Measurements from ENCODE around the gene NFIC.

The NFIC gene

GRCh38 chr19:3402631-3403443 is 36.5 kb downstream of the NFIC start:
- H3K4me3 ChIP-seq (ENCODE audit: low read length in 2 of 2): peak overlapping the region; percentile 29 to 65
- peak overlapping the region; percentile 99 for H3K27ac ChIP-seq (ENCODE audit: low read length)
- peak overlapping the region; percentile 64 to 99 for H3K9ac ChIP-seq (ENCODE audit: low read length in 2 of 2)

GRCh38 chr19:3403489-3404323 is 37.3 kb downstream of the NFIC start:
- H3K4me1 ChIP-seq (ENCODE audit: control insufficient read depth, insufficient read depth, low read length): peaks cover 75% of the 10 kb centered on the region
- H3K36me3 ChIP-seq (ENCODE audit: control insufficient read depth in 2 of 2, insufficient read depth in 2 of 2, low read length in 2 of 2): peaks cover 0 to 2% of the 10 kb centered on the region in 2 donors
- peak overlapping the region; percentile 99 for H3K27ac ChIP-seq (ENCODE audit: low read length)
- H3K4me3 ChIP-seq (ENCODE audit: low read length in 2 of 2): peak overlapping the region; percentile 29 to 72
- H3K27me3 ChIP-seq (ENCODE audit: control insufficient read depth in 1 of 2, insufficient read depth in 2 of 2, low read length in 2 of 2): no peaks in the 10 kb centered on the region
- H3K9me3 ChIP-seq (ENCODE audit: control insufficient read depth in 2 of 2, low read length in 2 of 2): no peaks in the 10 kb centered on the region
- peak overlapping the region; percentile 96 to 99 for H3K9ac ChIP-seq (ENCODE audit: low read length in 2 of 2)

More at GRCh38 chr19:3402631-3403443, 36.5 kb downstream of the NFIC start:
- H3K27me3 ChIP-seq (ENCODE audit: control insufficient read depth in 1 of 2, insufficient read depth in 2 of 2, low read length in 2 of 2): no peaks in the 10 kb centered on the region
- peaks cover 0 to 2% of the 10 kb centered on the region in 2 donors for H3K36me3 ChIP-seq (ENCODE audit: control insufficient read depth in 2 of 2, insufficient read depth in 2 of 2, low read length in 2 of 2)
- peaks cover 74% of the 10 kb centered on the region for H3K4me1 ChIP-seq (ENCODE audit: control insufficient read depth, insufficient read depth, low read length)
- H3K9me3 ChIP-seq (ENCODE audit: control insufficient read depth in 2 of 2, low read length in 2 of 2): no peaks in the 10 kb centered on the region

DNA sequence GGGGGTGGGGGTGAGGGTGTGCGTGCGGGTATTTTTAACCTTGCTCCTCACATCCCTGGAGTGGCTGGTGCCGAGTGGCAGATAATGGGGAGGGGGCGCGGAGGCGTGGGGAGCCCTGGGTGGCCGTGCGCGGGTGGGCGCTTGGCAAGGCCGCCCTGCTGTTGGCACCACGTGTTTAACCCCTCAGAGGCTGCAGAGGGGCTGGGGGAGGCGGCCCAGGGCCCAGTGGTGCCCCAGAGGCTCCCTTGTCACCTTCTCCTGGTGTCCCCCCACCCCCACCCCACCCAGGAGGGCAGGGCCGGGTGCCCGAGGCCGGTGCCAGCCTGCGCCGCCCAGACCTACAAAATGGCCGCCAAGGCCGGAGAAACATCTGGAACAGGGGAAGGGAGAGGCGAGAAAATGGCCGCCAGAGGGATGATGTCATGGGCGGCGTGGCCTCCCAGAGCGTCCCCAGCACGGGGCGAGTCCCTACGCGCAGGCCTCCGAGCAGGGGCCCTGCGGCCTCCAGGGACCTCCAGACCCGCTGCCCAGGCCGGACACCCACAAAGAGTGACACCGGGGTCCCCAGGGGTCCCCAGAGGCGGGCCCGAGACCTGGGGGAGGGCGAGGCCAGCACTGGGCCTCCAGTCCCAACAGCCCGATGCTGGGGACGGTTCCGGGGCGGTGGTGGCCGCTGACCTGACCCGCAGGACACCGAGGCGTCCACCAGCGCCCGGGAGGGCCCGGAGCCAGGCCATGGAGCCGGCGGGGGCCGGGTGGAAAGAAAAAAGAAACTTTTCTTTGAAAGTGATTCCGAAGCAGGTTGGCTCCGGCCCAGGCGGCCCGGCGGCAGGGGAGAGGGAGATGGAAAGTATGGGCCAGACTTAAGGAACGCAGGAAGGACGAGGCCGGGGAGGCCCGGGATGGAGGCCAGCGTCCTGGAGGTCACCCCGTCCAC is 38.2 kb downstream of the NFIC start:
- H3K9me3 ChIP-seq (ENCODE audit: control insufficient read depth in 2 of 2, low read length in 2 of 2): no peaks in the 10 kb centered on the region
- H3K27me3 ChIP-seq (ENCODE audit: control insufficient read depth in 1 of 2, insufficient read depth in 2 of 2, low read length in 2 of 2): no peaks in the 10 kb centered on the region
- H3K27ac ChIP-seq (ENCODE audit: low read length): peak overlapping the region; percentile 99
- peak overlapping the region; percentile 51 to 72 for H3K4me3 ChIP-seq (ENCODE audit: low read length in 2 of 2)
- H3K36me3 ChIP-seq (ENCODE audit: control insufficient read depth in 2 of 2, insufficient read depth in 2 of 2, low read length in 2 of 2): peaks cover 0 to 2% of the 10 kb centered on the region in 2 donors
- peaks cover 75% of the 10 kb centered on the region for H3K4me1 ChIP-seq (ENCODE audit: control insufficient read depth, insufficient read depth, low read length)
- H3K9ac ChIP-seq (ENCODE audit: low read length in 2 of 2): peak overlapping the region; percentile 96 to 99

GRCh38 chr19:3405261-3405653 is 38.9 kb downstream of the NFIC start:
- Histone ChIP-seq H3K27me3 (ENCODE audit: control insufficient read depth in 1 of 2, insufficient read depth in 2 of 2, low read length in 2 of 2) (no peaks in the 10 kb centered on the region), H3K4me1 (ENCODE audit: control insufficient read depth, insufficient read depth, low read length) (peaks cover 77% of the 10 kb centered on the region), H3K9me3 (ENCODE audit: control insufficient read depth in 2 of 2, low read length in 2 of 2) (no peaks in the 10 kb centered on the region), H3K4me3 (ENCODE audit: low read length in 2 of 2) (peak overlapping the region; percentile 51 to 72), H3K36me3 (ENCODE audit: control insufficient read depth in 2 of 2, insufficient read depth in 2 of 2, low read length in 2 of 2) (peaks cover 0 to 2% of the 10 kb centered on the region in 2 donors), H3K9ac (ENCODE audit: low read length in 2 of 2) (peak overlapping the region; percentile 96 to 99), H3K27ac (ENCODE audit: low read length) (peak overlapping the region; percentile 99)

- Histone ChIP-seq H3K9me3 (ENCODE audit: control insufficient read depth in 2 of 2, low read length in 2 of 2) (no peaks in the 10 kb centered on the region), H3K4me1 (ENCODE audit: control insufficient read depth, insufficient read depth, low read length) (peaks cover 68% of the 10 kb centered on the region)
These were observed 40.3 kb downstream of the NFIC start for GRCh38 chr19:3406571-3407111.

DNA sequence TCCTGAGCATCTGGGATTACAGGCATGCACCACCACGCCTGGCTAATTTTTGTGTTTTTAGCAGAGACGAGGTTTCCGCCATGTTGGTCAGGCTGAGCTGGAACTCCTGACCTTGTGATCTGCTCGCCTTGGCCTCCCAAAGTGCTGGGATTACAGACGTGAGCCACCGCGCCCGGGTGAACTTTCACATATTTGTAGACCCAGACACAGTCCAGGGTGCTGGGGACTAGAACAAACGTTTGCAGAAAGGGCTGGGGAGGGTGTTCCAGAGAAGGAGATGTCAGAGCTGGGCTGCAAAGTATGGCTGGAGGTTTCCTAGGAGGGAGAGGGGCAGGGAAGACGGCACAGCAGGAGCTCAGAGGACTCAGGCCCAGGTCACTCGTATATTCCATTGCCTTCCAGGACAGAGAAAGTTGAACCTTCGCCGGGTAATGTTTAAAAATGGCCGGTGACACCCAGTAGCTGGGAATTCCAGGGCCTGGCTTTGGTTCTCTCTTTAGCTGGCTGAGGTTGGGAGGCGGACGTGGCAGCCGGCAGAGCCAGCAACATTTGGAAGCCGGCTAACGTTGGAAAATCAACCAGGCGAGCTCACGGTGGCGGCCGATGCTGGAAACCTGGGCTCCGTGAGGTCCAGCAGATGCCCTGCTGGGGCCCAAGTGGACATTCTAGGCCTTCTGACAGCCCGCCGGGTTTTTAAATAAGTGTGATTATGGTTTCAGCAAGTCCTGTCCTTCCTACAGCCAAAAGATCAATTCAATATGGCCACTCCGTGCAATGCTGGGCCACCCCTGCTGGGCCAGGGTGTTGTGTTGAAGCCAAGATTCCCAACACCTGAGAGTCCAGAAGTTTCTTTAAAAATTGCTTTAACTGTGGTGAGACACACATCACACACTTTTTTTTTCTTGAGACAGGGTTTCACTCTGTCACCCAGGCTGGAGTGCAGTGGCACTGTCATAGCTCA is 41.5 kb downstream of the NFIC start:
- Histone ChIP-seq H3K4me3 (ENCODE audit: low read length in 2 of 2) (peak overlapping the region; percentile 50 to 59), H3K9me3 (ENCODE audit: control insufficient read depth in 2 of 2, low read length in 2 of 2) (no peaks in the 10 kb centered on the region), H3K27me3 (ENCODE audit: control insufficient read depth in 1 of 2, insufficient read depth in 2 of 2, low read length in 2 of 2) (no peaks in the 10 kb centered on the region), H3K36me3 (ENCODE audit: control insufficient read depth in 2 of 2, insufficient read depth in 2 of 2, low read length in 2 of 2) (peaks cover 0 to 2% of the 10 kb centered on the region in 2 donors), H3K4me1 (ENCODE audit: control insufficient read depth, insufficient read depth, low read length) (peaks cover 70% of the 10 kb centered on the region), H3K9ac (ENCODE audit: low read length in 2 of 2) (peak overlapping the region; percentile 71 to 81), H3K27ac (ENCODE audit: low read length) (peak overlapping the region; percentile 99)

More at GRCh38 chr19:3406571-3407111, 40.3 kb downstream of the NFIC start:
- Histone ChIP-seq H3K27me3 (ENCODE audit: control insufficient read depth in 1 of 2, insufficient read depth in 2 of 2, low read length in 2 of 2) (no peaks in the 10 kb centered on the region), H3K9ac (ENCODE audit: low read length in 2 of 2) (no peak overlapping the region), H3K36me3 (ENCODE audit: control insufficient read depth in 2 of 2, insufficient read depth in 2 of 2, low read length in 2 of 2) (peaks cover 0 to 2% of the 10 kb centered on the region in 2 donors), H3K27ac (ENCODE audit: low read length) (peak overlapping the region; percentile 99), H3K4me3 (ENCODE audit: low read length in 2 of 2) (no peak overlapping the region)

GRCh38 chr19:3408996-3409345 is 42.6 kb downstream of the NFIC start:
- peak overlapping the region; percentile 66 to 70 for H3K4me3 ChIP-seq (ENCODE audit: low read length in 2 of 2)
- no peaks in the 10 kb centered on the region for H3K36me3 ChIP-seq (ENCODE audit: control insufficient read depth in 2 of 2, insufficient read depth in 2 of 2, low read length in 2 of 2)
- peaks cover 66% of the 10 kb centered on the region for H3K4me1 ChIP-seq (ENCODE audit: control insufficient read depth, insufficient read depth, low read length)
- peak overlapping the region; percentile 80 to 97 for H3K9ac ChIP-seq (ENCODE audit: low read length in 2 of 2)
- H3K27ac ChIP-seq (ENCODE audit: low read length): peak overlapping the region; percentile 99
- no peaks in the 10 kb centered on the region for H3K9me3 ChIP-seq (ENCODE audit: control insufficient read depth in 2 of 2, low read length in 2 of 2)
- no peaks in the 10 kb centered on the region for H3K27me3 ChIP-seq (ENCODE audit: control insufficient read depth in 1 of 2, insufficient read depth in 2 of 2, low read length in 2 of 2)

GRCh38 chr19:3409346-3410064 is 43.1 kb downstream of the NFIC start:
- Histone ChIP-seq H3K4me1 (ENCODE audit: control insufficient read depth, insufficient read depth, low read length) (peaks cover 64% of the 10 kb centered on the region), H3K27ac (ENCODE audit: low read length) (peak overlapping the region; percentile 99), H3K36me3 (ENCODE audit: control insufficient read depth in 2 of 2, insufficient read depth in 2 of 2, low read length in 2 of 2) (no peaks in the 10 kb centered on the region), H3K9ac (ENCODE audit: low read length in 2 of 2) (peak overlapping the region; percentile 80 to 97), H3K4me3 (ENCODE audit: low read length in 2 of 2) (peak overlapping the region; percentile 66 to 70), H3K27me3 (ENCODE audit: control insufficient read depth in 1 of 2, insufficient read depth in 2 of 2, low read length in 2 of 2) (no peaks in the 10 kb centered on the region), H3K9me3 (ENCODE audit: control insufficient read depth in 2 of 2, low read length in 2 of 2) (no peaks in the 10 kb centered on the region)

DNA sequence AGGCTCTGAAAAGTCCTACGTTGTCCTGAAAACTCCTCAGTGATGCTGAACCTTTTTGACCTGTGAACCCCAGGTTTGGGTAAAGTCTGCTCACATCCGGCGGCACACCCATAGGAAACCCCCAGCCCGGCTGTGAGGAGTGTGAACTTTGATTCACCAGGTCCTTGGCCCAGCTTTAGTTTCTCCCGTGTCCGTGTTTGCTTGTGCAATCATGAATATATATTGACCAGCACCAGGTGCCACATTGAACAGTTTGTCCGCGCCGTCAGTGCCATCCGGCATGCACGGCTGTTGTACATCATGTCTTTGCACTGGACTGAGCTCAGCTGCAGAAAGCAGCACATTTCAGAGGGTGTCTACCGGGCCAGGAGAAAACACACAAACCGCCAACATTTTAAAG is 45.3 kb downstream of the NFIC start:
- no peak overlapping the region for H3K9ac ChIP-seq (ENCODE audit: low read length in 2 of 2)
- peak overlapping the region; percentile 99 for H3K27ac ChIP-seq (ENCODE audit: low read length)
- H3K27me3 ChIP-seq (ENCODE audit: control insufficient read depth in 1 of 2, insufficient read depth in 2 of 2, low read length in 2 of 2): no peaks in the 10 kb centered on the region
- no peaks in the 10 kb centered on the region for H3K9me3 ChIP-seq (ENCODE audit: control insufficient read depth in 2 of 2, low read length in 2 of 2)
- peaks cover 53% of the 10 kb centered on the region for H3K4me1 ChIP-seq (ENCODE audit: control insufficient read depth, insufficient read depth, low read length)
- no peaks in the 10 kb centered on the region for H3K36me3 ChIP-seq (ENCODE audit: control insufficient read depth in 2 of 2, insufficient read depth in 2 of 2, low read length in 2 of 2)
- no peak overlapping the region for H3K4me3 ChIP-seq (ENCODE audit: low read length in 2 of 2)
